Thoracic aorta (tissue), 2 donors: Measurements from ENCODE around the gene ARID1B. TPM values are rescaled to one million over a fixed set of nuclear protein-coding genes. Genes with fewer than 3 reads are reported as not detected.

Source experiments
- ATAC-seq: fragments of 150-250 bp; one replicate; pipeline ENCODE4 v1.8.0; 2017; ENCODE audit warnings: low read depth; ENCODE audit not compliant: insufficient number of reproducible peaks, low FRiP score
- DNase-seq: peaks from one replicate; pipeline ENCODE4 v3.0.0-alpha.2; 2020; ENCODE audit warnings: low spot score
- H3K27ac ChIP-seq, 2 donors: fragments of 200-600 bp; sonication (generic); 1 replicate in 1 of 2; 2 replicates in 1 of 2; pipeline ENCODE4 v1.5.1; 2016; ENCODE audit warnings: mild to moderate bottlenecking in 2 of 2, moderate library complexity in 2 of 2
- H3K27me3 ChIP-seq: fragments of 200-600 bp; sonication (generic); replicated peaks from 2 replicates; pipeline ENCODE4 v1.6.0; 2016; ENCODE audit warnings: mild to moderate bottlenecking; ENCODE audit not compliant: insufficient read depth
- H3K36me3 ChIP-seq: fragments of 200-600 bp; sonication (generic); one replicate; pipeline ENCODE4 v1.5.1; 2016
- H3K4me1 ChIP-seq, 2 donors: fragments of 200-600 bp; sonication (generic); 1 replicate in 1 of 2; 2 replicates in 1 of 2; pipeline versions ENCODE4 v1.5.1 to v1.6.0; 2016; ENCODE audit warnings: low read depth in 2 of 2, mild to moderate bottlenecking in 1 of 2; ENCODE audit not compliant: control insufficient read depth in 1 of 2
- H3K4me3 ChIP-seq: fragments of 200-600 bp; sonication (generic); 2 replicates; pipeline ENCODE4 v1.5.1; 2016; ENCODE audit warnings: mild to moderate bottlenecking
- H3K9me3 ChIP-seq: fragments of 200-600 bp; sonication (generic); 2 replicates; pipeline ENCODE4 v1.5.1; 2016
- CTCF ChIP-seq: fragments of 200-600 bp; sonication (generic); IDR thresholded peaks from one replicate; pipeline ENCODE4 v1.5.1; 2019; ENCODE audit warnings: antibody characterized with exemption
- total RNA-seq, 2 donors: library from RNA; depleted of rRNA; stranded (reverse); fragments of >200 nt; gene quantifications; one replicate each; pipeline versions ENCODE4 v1.1.0 to v1.2.3, GENCODE V29; 2016

ARID1B gene
- total RNA-seq, 2 donors from 2014 or later = 120 to 158 TPM

- ATAC-seq (no peak), DNase-seq (no peak)
- Histone ChIP-seq H3K27me3 (no peaks in the 10 kb centered on the region), H3K4me3 (no peak overlapping the region), H3K9me3 (no peaks in the 10 kb centered on the region), H3K27ac (no peak overlapping the region), H3K36me3 (no peaks in the 10 kb centered on the region), H3K4me1 (peaks cover 0 to 4% of the 10 kb centered on the region in 2 donors)
- no peak for TF ChIP-seq CTCF
These were observed 286.2 kb downstream of the ARID1B start for GRCh38 chr6:157063176-157063905.

DNA sequence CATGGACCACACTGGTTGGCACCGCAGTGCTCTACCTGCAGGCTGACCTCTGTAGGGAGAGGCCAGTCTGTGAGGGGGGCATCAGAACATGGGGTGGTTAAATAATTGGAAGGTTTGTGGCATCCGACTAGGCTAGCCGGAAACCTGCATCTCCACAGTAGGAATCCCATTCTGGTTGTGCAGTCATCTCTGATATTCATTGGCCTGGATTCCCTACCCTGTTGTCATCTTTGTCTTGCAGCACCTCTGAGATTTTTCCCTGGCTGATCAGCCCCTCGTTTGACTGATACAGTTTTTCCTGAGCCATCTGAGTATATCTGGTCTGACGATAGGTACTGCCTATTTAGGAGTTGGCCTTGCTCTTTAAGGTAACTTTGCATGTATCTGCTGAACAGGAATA, 286.7 kb downstream of the ARID1B start:
- Histone ChIP-seq H3K9me3 (no peaks in the 10 kb centered on the region), H3K36me3 (no peaks in the 10 kb centered on the region), H3K27ac (no peak overlapping the region), H3K4me1 (peaks cover 0 to 10% of the 10 kb centered on the region in 2 donors), H3K4me3 (no peak overlapping the region), H3K27me3 (no peaks in the 10 kb centered on the region)
- ATAC-seq (no peak), DNase-seq (no peak)
- TF ChIP-seq CTCF = no peak

- H3K36me3 ChIP-seq = no peaks in the 10 kb centered on the region
These were observed 287.3 kb downstream of the ARID1B start for GRCh38 chr6:157064502-157064901.

GRCh38 chr6:157065366-157065765, 288.2 kb downstream of the ARID1B start:
- no peak for TF ChIP-seq CTCF
- no peak for ATAC-seq
- no peak overlapping the region for H3K4me3 ChIP-seq
- no peaks in the 10 kb centered on the region for H3K27me3 ChIP-seq
- H3K27ac ChIP-seq = no peak overlapping the region
- H3K4me1 ChIP-seq = peaks cover 0 to 20% of the 10 kb centered on the region in 2 donors
- no peak for DNase-seq
- no peaks in the 10 kb centered on the region for H3K9me3 ChIP-seq
- no peaks in the 10 kb centered on the region for H3K36me3 ChIP-seq

More at GRCh38 chr6:157064502-157064901, 287.3 kb downstream of the ARID1B start:
- no peak for DNase-seq
- Histone ChIP-seq H3K27me3 (no peaks in the 10 kb centered on the region), H3K9me3 (no peaks in the 10 kb centered on the region), H3K4me3 (no peak overlapping the region), H3K4me1 (peaks cover 0 to 16% of the 10 kb centered on the region in 2 donors), H3K27ac (no peak overlapping the region)
- ATAC-seq = no peak
- TF ChIP-seq CTCF = no peak

GRCh38 chr6:157066781-157067491, 289.8 kb downstream of the ARID1B start:
- ATAC-seq (no peak), DNase-seq (no peak)
- H3K9me3 ChIP-seq = no peaks in the 10 kb centered on the region
- no peaks in the 10 kb centered on the region for H3K36me3 ChIP-seq
- H3K4me3 ChIP-seq = no peak overlapping the region
- H3K27ac ChIP-seq = no peak overlapping the region
- no peaks in the 10 kb centered on the region for H3K27me3 ChIP-seq
- H3K4me1 ChIP-seq = peaks cover 0 to 31% of the 10 kb centered on the region in 2 donors
- no peak for TF ChIP-seq CTCF
